Measurements from ENCODE around the gene RHCG.

RHCG gene

DNA sequence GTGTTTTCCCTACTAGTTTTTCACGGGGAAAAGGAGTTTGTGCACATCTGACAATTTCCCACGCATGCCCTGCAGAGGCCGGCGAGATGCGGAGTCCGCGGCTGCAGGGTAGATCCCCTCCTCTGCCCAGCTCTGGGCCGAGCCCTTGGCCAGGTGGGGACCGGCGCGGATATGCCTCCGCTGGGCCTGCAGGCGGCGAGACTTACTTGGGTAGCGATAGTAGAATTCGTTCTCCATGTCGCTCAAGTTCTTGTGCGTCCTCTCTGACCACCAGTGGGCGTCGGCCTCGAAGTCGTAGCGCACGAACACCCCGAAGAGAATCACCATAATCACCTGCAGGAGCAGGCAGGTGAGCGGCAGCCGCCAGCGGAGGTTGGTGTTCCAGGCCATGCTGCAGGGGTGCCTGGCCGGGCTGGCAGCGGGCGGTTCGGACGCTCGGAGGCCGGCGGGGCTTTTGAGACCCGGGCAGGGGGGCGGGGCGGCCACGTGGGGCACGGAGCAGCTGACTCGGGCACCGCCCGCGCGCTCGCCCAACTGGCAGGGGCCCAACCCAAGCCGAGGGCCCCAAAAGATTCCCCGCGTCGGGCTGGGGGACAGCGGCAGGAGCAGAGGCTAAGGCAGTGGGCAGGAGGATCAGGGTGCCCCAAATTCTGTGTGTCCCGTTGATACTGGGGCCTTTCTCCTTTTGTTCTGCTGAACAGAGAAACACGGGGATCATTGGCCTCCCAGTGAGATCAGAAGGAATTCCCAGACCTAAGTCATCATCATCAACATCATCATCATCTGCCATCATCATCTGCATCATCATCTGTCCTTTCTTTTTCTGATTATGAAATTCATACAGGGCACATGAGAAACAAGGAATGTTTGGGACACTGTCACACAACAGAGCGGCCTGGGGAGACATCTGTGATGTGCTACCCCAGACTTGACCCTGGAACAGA is at the start of gene RHCG:
RHCG (minus strand) TSS at position 429 of the 944 bp plus-strand sequence; CDS start at position 390, 39 bp downstream.
- H3K4me2 ChIP-seq (ENCODE audit: low read depth, low read length) = peak within 1 kb of the TSS; percentile 53
- no peaks in the 10 kb centered on the region for H4K20me1 ChIP-seq (ENCODE audit: insufficient read depth, low read length)
- no peak within 1 kb of the TSS for H3K27ac ChIP-seq (ENCODE audit: low read length)
- H3K9me2 ChIP-seq (replicated peaks; ENCODE audit: insufficient read depth, low read length) = no peaks in the 10 kb centered on the region
- H2AFZ ChIP-seq (ENCODE audit: low read length) = no peak within 1 kb of the TSS
- H3K9ac ChIP-seq (ENCODE audit: low read length) = no peak within 1 kb of the TSS
- no peaks in the 10 kb centered on the region for H3K9me3 ChIP-seq (replicated peaks; ENCODE audit: insufficient read depth, low read length)
- peak within 1 kb of the TSS; percentile 10; the same call in 1 of the 2 replicates for H3K4me3 ChIP-seq (ENCODE audit: low read length)
- DNase-seq = peak; percentile 34
- no peaks in the 10 kb centered on the region for H3K36me3 ChIP-seq (replicated peaks; ENCODE audit: insufficient read depth, low read length)
- peaks cover 26% of the 10 kb centered on the region for H3K27me3 ChIP-seq (replicated peaks; ENCODE audit: insufficient read depth, low read length)
- no peaks in the 10 kb centered on the region for H3K79me2 ChIP-seq (ENCODE audit: low read length)
- H3F3A ChIP-seq (ENCODE audit: insufficient read depth, low read length) = no peaks in the 10 kb centered on the region
- H3K4me1 ChIP-seq (ENCODE audit: low read length) = peaks cover 8% of the 10 kb centered on the region; the same call in 1 of the 2 replicates
- TF ChIP-seq EZH2phosphoT487 (IDR thresholded peaks at IDR 0.05; ENCODE audit: low read length) (no peak), EZH2 (optimal IDR thresholded peaks at IDR 0.05; ENCODE audit: low read depth, low read length) (no peak)
- TF ChIP-seq, protein P1, sequence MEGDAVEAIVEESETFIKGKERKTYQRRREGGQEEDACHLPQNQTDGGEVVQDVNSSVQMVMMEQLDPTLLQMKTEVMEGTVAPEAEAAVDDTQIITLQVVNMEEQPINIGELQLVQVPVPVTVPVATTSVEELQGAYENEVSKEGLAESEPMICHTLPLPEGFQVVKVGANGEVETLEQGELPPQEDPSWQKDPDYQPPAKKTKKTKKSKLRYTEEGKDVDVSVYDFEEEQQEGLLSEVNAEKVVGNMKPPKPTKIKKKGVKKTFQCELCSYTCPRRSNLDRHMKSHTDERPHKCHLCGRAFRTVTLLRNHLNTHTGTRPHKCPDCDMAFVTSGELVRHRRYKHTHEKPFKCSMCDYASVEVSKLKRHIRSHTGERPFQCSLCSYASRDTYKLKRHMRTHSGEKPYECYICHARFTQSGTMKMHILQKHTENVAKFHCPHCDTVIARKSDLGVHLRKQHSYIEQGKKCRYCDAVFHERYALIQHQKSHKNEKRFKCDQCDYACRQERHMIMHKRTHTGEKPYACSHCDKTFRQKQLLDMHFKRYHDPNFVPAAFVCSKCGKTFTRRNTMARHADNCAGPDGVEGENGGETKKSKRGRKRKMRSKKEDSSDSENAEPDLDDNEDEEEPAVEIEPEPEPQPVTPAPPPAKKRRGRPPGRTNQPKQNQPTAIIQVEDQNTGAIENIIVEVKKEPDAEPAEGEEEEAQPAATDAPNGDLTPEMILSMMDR (IDR thresholded peaks at IDR 0.05; ENCODE audit: low read length) = peak; percentile 40

DNA sequence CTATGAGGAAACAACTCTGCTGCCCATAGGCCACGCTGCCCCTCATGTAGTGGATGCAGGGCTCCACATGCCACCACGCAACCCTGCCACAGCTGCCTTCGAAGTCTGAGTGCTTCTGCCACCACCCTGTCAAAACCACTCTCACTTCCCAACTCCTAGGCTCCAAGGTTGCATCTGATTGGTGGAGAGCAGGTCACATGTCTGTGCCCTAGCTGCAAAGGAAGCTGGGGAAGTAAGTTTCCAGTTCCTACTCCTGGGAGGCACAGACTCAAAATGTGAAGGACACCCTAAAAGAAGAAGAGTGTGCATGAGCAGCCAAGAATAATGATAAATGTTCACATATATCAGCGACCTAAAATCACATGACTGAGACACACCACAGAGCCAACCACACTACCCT is 47.0 kb upstream of the RHCG start:
- no peak overlapping the region for H3K4me2 ChIP-seq (ENCODE audit: low read depth, low read length)
- H3K36me3 ChIP-seq (replicated peaks; ENCODE audit: insufficient read depth, low read length) = no peaks in the 10 kb centered on the region
- no peaks in the 10 kb centered on the region for H3K79me2 ChIP-seq (ENCODE audit: low read length)
- no peaks in the 10 kb centered on the region for H3K9me3 ChIP-seq (replicated peaks; ENCODE audit: insufficient read depth, low read length)
- TF ChIP-seq, protein P1 (IDR thresholded peaks at IDR 0.05; ENCODE audit: low read length) = no peak
- TF ChIP-seq EZH2phosphoT487 (IDR thresholded peaks at IDR 0.05; ENCODE audit: low read length) (no peak), EZH2 (optimal IDR thresholded peaks at IDR 0.05; ENCODE audit: low read depth, low read length) (no peak)
- no peak overlapping the region for H3K9ac ChIP-seq (ENCODE audit: low read length)
- no peak overlapping the region for H2AFZ ChIP-seq (ENCODE audit: low read length)
- no peaks in the 10 kb centered on the region for H3F3A ChIP-seq (ENCODE audit: insufficient read depth, low read length)
- no peaks in the 10 kb centered on the region for H4K20me1 ChIP-seq (ENCODE audit: insufficient read depth, low read length)
- 0 out of 2 replicates have a peak, but pooled peaks cover under 1% of the 10 kb centered on the region for H3K4me1 ChIP-seq (ENCODE audit: low read length)
- DNase-seq = peak; percentile 6
- no peaks in the 10 kb centered on the region for H3K27me3 ChIP-seq (replicated peaks; ENCODE audit: insufficient read depth, low read length)
- H3K9me2 ChIP-seq (replicated peaks; ENCODE audit: insufficient read depth, low read length) = no peaks in the 10 kb centered on the region
- no peak overlapping the region for H3K27ac ChIP-seq (ENCODE audit: low read length)
- H3K4me3 ChIP-seq (ENCODE audit: low read length) = no peak overlapping the region

DNA sequence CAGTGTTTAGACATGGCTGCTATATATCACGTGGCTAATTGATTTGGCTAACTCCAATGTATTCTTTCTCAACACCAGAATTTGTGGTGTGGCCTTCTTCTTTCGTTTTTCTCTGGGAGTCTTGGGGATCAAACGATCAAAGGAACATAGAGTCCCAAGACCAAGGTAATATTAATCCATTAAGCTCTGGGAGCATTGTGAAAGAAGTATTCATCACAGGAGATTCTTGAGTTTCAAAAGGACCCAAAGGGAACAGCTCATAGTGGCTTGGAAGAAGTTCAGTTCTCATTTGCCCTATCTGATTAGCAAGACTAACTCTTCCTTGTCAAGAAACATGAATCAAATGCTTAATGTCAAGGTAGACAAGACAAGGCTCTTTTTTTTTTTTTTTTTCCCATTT is 46.0 kb upstream of the RHCG start:
- no peak overlapping the region for H2AFZ ChIP-seq (ENCODE audit: low read length)
- H3K27me3 ChIP-seq (replicated peaks; ENCODE audit: insufficient read depth, low read length) = no peaks in the 10 kb centered on the region
- H3K4me2 ChIP-seq (ENCODE audit: low read depth, low read length) = no peak overlapping the region
- H3K9me2 ChIP-seq (replicated peaks; ENCODE audit: insufficient read depth, low read length) = no peaks in the 10 kb centered on the region
- no peaks in the 10 kb centered on the region for H3K4me1 ChIP-seq (ENCODE audit: low read length)
- DNase-seq = no peak
- no peaks in the 10 kb centered on the region for H3K79me2 ChIP-seq (ENCODE audit: low read length)
- no peaks in the 10 kb centered on the region for H3K36me3 ChIP-seq (replicated peaks; ENCODE audit: insufficient read depth, low read length)
- H3K9ac ChIP-seq (ENCODE audit: low read length) = no peak overlapping the region
- no peak overlapping the region for H3K27ac ChIP-seq (ENCODE audit: low read length)
- no peak overlapping the region for H3K4me3 ChIP-seq (ENCODE audit: low read length)
- no peak for TF ChIP-seq EZH2 (optimal IDR thresholded peaks at IDR 0.05; ENCODE audit: low read depth, low read length)
- TF ChIP-seq EZH2phosphoT487 (IDR thresholded peaks at IDR 0.05; ENCODE audit: low read length) = no peak
- TF ChIP-seq, protein P1 (IDR thresholded peaks at IDR 0.05; ENCODE audit: low read length) = no peak
- H3K9me3 ChIP-seq (replicated peaks; ENCODE audit: insufficient read depth, low read length) = no peaks in the 10 kb centered on the region
- H3F3A ChIP-seq (ENCODE audit: insufficient read depth, low read length) = no peaks in the 10 kb centered on the region
- no peaks in the 10 kb centered on the region for H4K20me1 ChIP-seq (ENCODE audit: insufficient read depth, low read length)
